K562 (cell line): ENCODE results near the gene SERF2. TPM values are rescaled to one million over a fixed set of nuclear protein-coding genes. Genes with fewer than 3 reads are reported as not detected.
A peak's percentile ranks its signal among the peaks of the same experiment; 100 is the strongest.

Experiments used
- AFF4 ChIP-seq: sonication (generic); formaldehyde crosslinking; IDR thresholded peaks from 2 replicates; pipeline ENCODE4 v1.8.0; 2023; ENCODE audit warnings: mild to moderate bottlenecking, missing genetic modification reagents
- BCL6 ChIP-seq: fragments of 250-450 bp; sonication (Bioruptor Pico); IDR thresholded peaks from 2 replicates; pipeline ENCODE4 v1.4.0; 2020
- FOXM1 ChIP-seq, 2 experiments: fragments of 450-650 bp in 1 of 2; sonication (generic) in 1 of 2; formaldehyde crosslinking in 1 of 2; IDR thresholded peaks; 2 replicates each; pipeline versions ENCODE4 v1.6.1 to v1.9.0; 2017 to 2022; ENCODE audit warnings: low read depth in 2 of 2, mild to moderate bottlenecking in 2 of 2, missing genetic modification reagents in 1 of 2, moderate library complexity in 1 of 2
- HMGXB4 ChIP-seq: sonication (generic); formaldehyde crosslinking; IDR thresholded peaks from 2 replicates; pipeline ENCODE4 v1.8.1; 2023; ENCODE audit warnings: mild to moderate bottlenecking, missing genetic modification reagents
- HNRNPK ChIP-seq: fragments of 200-400 bp; formaldehyde crosslinking; IDR thresholded peaks from one replicate; pipeline ENCODE4 v1.6.1; 2018; ENCODE audit warnings: mild to moderate bottlenecking, low read depth, low read length; ENCODE audit not compliant: poor library complexity, severe bottlenecking
- ID3 ChIP-seq, 2 experiments: fragments of 250-450 bp in 1 of 2; fragments of 450-650 bp in 1 of 2; sonication (Bioruptor Pico) in 1 of 2; IDR thresholded peaks; 2 replicates each; pipeline versions ENCODE4 v1.6.1 to v1.8.0; 2016 to 2021; ENCODE audit warnings: mild to moderate bottlenecking in 2 of 2, moderate library complexity in 2 of 2, missing compliant biosample characterization in 1 of 2, missing genetic modification characterization in 1 of 2
- LARP7 ChIP-seq: fragments of 450-650 bp; IDR thresholded peaks from 2 replicates; pipeline ENCODE4 v1.6.1; 2016
- NFXL1 ChIP-seq: fragments of 450-650 bp; formaldehyde crosslinking; IDR thresholded peaks from 2 replicates; pipeline ENCODE4 v1.4.0; 2021; ENCODE audit warnings: mild to moderate bottlenecking
- RNF2 ChIP-seq: sonication (generic); IDR thresholded peaks from 2 replicates; pipeline ENCODE4 v1.6.1; 2016
- SAP30 ChIP-seq: fragments of 200-600 bp; sonication (generic); IDR thresholded peaks from 2 replicates; pipeline ENCODE4 v1.6.1; 2012; ENCODE audit warnings: borderline replicate concordance, low read depth, mild to moderate bottlenecking, moderate library complexity, low read length, control low read depth, inconsistent platforms; ENCODE audit not compliant: insufficient read depth, poor library complexity, severe bottlenecking
- SREBF1 ChIP-seq: fragments of 150-350 bp; IDR thresholded peaks from 2 replicates; pipeline ENCODE4 v1.6.1; 2014; ENCODE audit warnings: antibody characterized with exemption, low read depth, low read length, borderline replicate concordance
- SRSF1 ChIP-seq: fragments of 200-400 bp; formaldehyde crosslinking; IDR thresholded peaks from 2 replicates; pipeline ENCODE4 v1.6.1; 2017; ENCODE audit warnings: mild to moderate bottlenecking, low read depth, low read length, moderate library complexity
- TCF3 ChIP-seq: sonication (generic); formaldehyde crosslinking; IDR thresholded peaks from 2 replicates; pipeline ENCODE4 v1.4.0; 2020; ENCODE audit warnings: mild to moderate bottlenecking, missing genetic modification reagents
- TGIF2 ChIP-seq: sonication (generic); formaldehyde crosslinking; IDR thresholded peaks from 2 replicates; pipeline ENCODE4 v1.8.1; 2022; ENCODE audit warnings: mild to moderate bottlenecking, missing genetic modification reagents, moderate library complexity
- U2AF1 ChIP-seq: fragments of 200-400 bp; formaldehyde crosslinking; optimal IDR thresholded peaks from 2 replicates; pipeline ENCODE3; 2017; ENCODE audit warnings: mild to moderate bottlenecking, low read depth, low read length, moderate library complexity
- USF1 ChIP-seq: sonication (generic); formaldehyde crosslinking; IDR thresholded peaks from 2 replicates; pipeline ENCODE4 v1.9.0; 2022; ENCODE audit warnings: mild to moderate bottlenecking, missing genetic modification reagents
- ZNF165 ChIP-seq: fragments of 250-450 bp; sonication (Bioruptor Pico); IDR thresholded peaks from 2 replicates; pipeline ENCODE4 v1.4.0; 2020; ENCODE audit warnings: borderline replicate concordance
- ZNF175 ChIP-seq: fragments of 200-800 bp; sonication (Bioruptor generic); IDR thresholded peaks from 2 replicates; pipeline ENCODE4 v1.6.1; 2016; ENCODE audit warnings: low read depth, mild to moderate bottlenecking, missing genetic modification characterization, missing compliant biosample characterization
- ZNF197 ChIP-seq: fragments of 200-800 bp; sonication (Bioruptor generic); IDR thresholded peaks from 2 replicates; pipeline ENCODE4 v1.6.1; 2016; ENCODE audit warnings: low read depth, missing genetic modification characterization, missing compliant biosample characterization
- ZNF561 ChIP-seq: fragments of 450-650 bp; formaldehyde crosslinking; conservative IDR thresholded peaks from 2 replicates; pipeline ENCODE4 v1.4.0; 2020; ENCODE audit warnings: mild to moderate bottlenecking, moderate library complexity
- polyA plus RNA-seq, 8 experiments: library from polyadenylated mRNA; depleted of rRNA in 4 of 8; stranded (reverse) in 5 of 8; unstranded in 3 of 8; fragments of >200 nt; fragmentation: Nextera tagmentation in 2 of 8; fragmentation: Illumina TruSeq in 1 of 8; extraction: Ambion mirVana in 2 of 8; extraction: Trizol in 1 of 8; gene quantifications; 2 replicates each; pipeline versions ENCODE4 v1.2.1 to v1.2.3, GENCODE V29; 2011 to 2014; ENCODE audit warnings: inconsistent platforms in 1 of 8, missing spikeins in 1 of 8
- total RNA-seq, 7 experiments: library from RNA; depleted of rRNA in 6 of 7; stranded (reverse); fragments of >200 nt in 6 of 7; fragmentation: Illumina TruSeq in 2 of 7; extraction: Trizol in 2 of 7; gene quantifications; 2 replicates each; pipeline versions ENCODE4 v1.2.1 to v1.2.3, GENCODE V29; 2011 to 2021; ENCODE audit warnings: low replicate concordance in 1 of 7

SERF2 gene
- total and polyA plus RNA-seq, 9 of the 15 experiments (the other 6 are each of a cell fraction or from before 2014, with no cell fraction given), result 497 to 3,360 (median 867) TPM

GRCh38 chr15:43791993-43792760, at the start of gene SERF2 (continued):
- TF ChIP-seq SRSF1, result no peak
- TF ChIP-seq HMGXB4, result no peak; the same call in 1 of the 2 replicates
- no peak for TF ChIP-seq NFXL1 (CRISPR knock-in tag)
- TF ChIP-seq RNF2, result peak; percentile 80; the same call in 1 of the 2 replicates
- peak; percentile 82 for TF ChIP-seq SAP30
- 0 out of 2 replicates have a peak, but pooled peaks have one; percentile 65 for TF ChIP-seq LARP7
- peak; percentile 26; the same call in 1 of the 2 replicates for TF ChIP-seq TCF3
- peak; percentile 99 for TF ChIP-seq USF1 (CRISPR knock-in tag)
- no peak for TF ChIP-seq ZNF175 (CRISPR knock-in tag)
- no peak for TF ChIP-seq ZNF197 (CRISPR knock-in tag)
- no peak for TF ChIP-seq ZNF165 (CRISPR knock-in tag)
- no peak for TF ChIP-seq TGIF2 (CRISPR knock-in tag)
- TF ChIP-seq FOXM1 (IDR thresholded peaks at IDR 0.05; ENCODE audit: low read depth), result no peak
- TF ChIP-seq FOXM1 (CRISPR knock-in tag; IDR thresholded peaks at IDR 0.05; ENCODE audit: low read depth), result 0 out of 2 replicates have a peak, but pooled peaks have one; percentile 22
- no peak for TF ChIP-seq ZNF561 (CRISPR knock-in tag)
- peak; percentile 64; the same call in 1 of the 2 replicates for TF ChIP-seq AFF4 (CRISPR knock-in tag)
- TF ChIP-seq BCL6 (CRISPR knock-in tag), result no peak
- TF ChIP-seq ID3 (CRISPR knock-in tag; IDR thresholded peaks at IDR 0.05), result no peak
- TF ChIP-seq ID3 (tag; IDR thresholded peaks at IDR 0.05), result peak; percentile 70; the same call in 1 of the 2 replicates
- no peak for TF ChIP-seq U2AF1
- no peak for TF ChIP-seq HNRNPK
- no peak for TF ChIP-seq SREBF1
